DND-41 (cell line): Measurements from ENCODE around the gene EVI2B.
A peak's percentile ranks its signal among the peaks of the same experiment; 100 is the strongest.

Experiments
- ATAC-seq: fragments of 200-7000 bp; cut with Tn5 transposase; 3 replicates; pipeline ENCODE4 v1.9.1; 2021; ENCODE audit warnings: low read depth; ENCODE audit not compliant: insufficient read depth
- DNase-seq: peaks from one replicate; pipeline ENCODE4 v3.0.0-alpha.2; 2020
- H2AFZ ChIP-seq: 2 replicates; pipeline ENCODE4 v1.6.0; 2012; ENCODE audit warnings: low read depth, low read length
- H3K27ac ChIP-seq: 2 replicates; pipeline ENCODE4 v1.5.1; 2012; ENCODE audit warnings: low read length, inconsistent platforms
- H3K27me3 ChIP-seq: fragments of 200-600 bp; sonication (generic); 2 replicates; pipeline ENCODE4 v1.6.0; 2012; ENCODE audit warnings: low read length, mild to moderate bottlenecking, inconsistent platforms; ENCODE audit not compliant: insufficient read depth, poor library complexity
- H3K36me3 ChIP-seq: 2 replicates; pipeline ENCODE4 v1.5.1; 2012; ENCODE audit warnings: low read length, inconsistent platforms; ENCODE audit not compliant: insufficient read depth
- H3K4me1 ChIP-seq: 2 replicates; pipeline ENCODE4 v1.5.1; 2012; ENCODE audit warnings: mild to moderate bottlenecking, low read length; ENCODE audit not compliant: insufficient read depth
- H3K4me2 ChIP-seq: 2 replicates; pipeline ENCODE4 v1.6.0; 2012; ENCODE audit warnings: mild to moderate bottlenecking, moderate library complexity, low read length, inconsistent platforms; ENCODE audit not compliant: insufficient read depth
- H3K4me3 ChIP-seq, 2 experiments: fragments of 200-600 bp in 1 of 2; shearing (Covaris generic) in 1 of 2; 2 replicates each; pipeline ENCODE4 v1.5.1; 2012 to 2016; ENCODE audit warnings: inconsistent platforms in 2 of 2, low read length in 2 of 2, mild to moderate bottlenecking in 2 of 2, low read depth in 1 of 2, moderate library complexity in 1 of 2
- H3K79me2 ChIP-seq: 2 replicates; pipeline ENCODE4 v1.6.0; 2012; ENCODE audit warnings: low read length, inconsistent platforms; ENCODE audit not compliant: insufficient read depth
- H3K9ac ChIP-seq: 2 replicates; pipeline ENCODE4 v1.6.0; 2012; ENCODE audit warnings: low read depth, mild to moderate bottlenecking, inconsistent platforms, low read length, moderate library complexity
- H3K9me3 ChIP-seq: 2 replicates; pipeline ENCODE4 v1.5.1; 2012; ENCODE audit warnings: low read length, moderate library complexity, mild to moderate bottlenecking, inconsistent platforms; ENCODE audit not compliant: insufficient read depth, severe bottlenecking
- H4K20me1 ChIP-seq: 2 replicates; pipeline ENCODE4 v1.6.0; 2012; ENCODE audit warnings: low read length; ENCODE audit not compliant: insufficient read depth
- CTCF ChIP-seq: IDR thresholded peaks from 2 replicates; pipeline ENCODE4 v1.5.1; 2012; ENCODE audit warnings: borderline replicate concordance, low read length, moderate library complexity, mild to moderate bottlenecking; ENCODE audit not compliant: poor library complexity, severe bottlenecking; ENCODE audit errors: extremely low read depth
- EZH2 ChIP-seq: IDR thresholded peaks from 3 replicates; pipeline ENCODE4 v1.6.1; 2012; ENCODE audit warnings: borderline replicate concordance, low read depth, mild to moderate bottlenecking, moderate library complexity, low read length, inconsistent platforms; ENCODE audit not compliant: severe bottlenecking

EVI2B gene

GRCh38 chr17:31321966-31322365, 8.1 kb upstream of the EVI2B start:
- H3K9ac ChIP-seq, result peak overlapping the region; percentile 53
- H3K4me2 ChIP-seq, result peak overlapping the region; percentile 79
- no peak for DNase-seq
- no peak for ATAC-seq
- no peaks in the 10 kb centered on the region for H4K20me1 ChIP-seq
- H3K27ac ChIP-seq, result peak overlapping the region; percentile 85
- H3K4me3 ChIP-seq, result peak overlapping the region in 1 of 2 experiments; percentile 52; a peak in 1 of 4 replicates
- no peaks in the 10 kb centered on the region for H3K9me3 ChIP-seq
- H3K27me3 ChIP-seq, result no peaks in the 10 kb centered on the region
- no peak for TF ChIP-seq CTCF
- no peak for TF ChIP-seq EZH2
- no peak overlapping the region for H2AFZ ChIP-seq
- peaks cover 38% of the 10 kb centered on the region for H3K79me2 ChIP-seq
- peaks cover 52% of the 10 kb centered on the region for H3K4me1 ChIP-seq
- H3K36me3 ChIP-seq, result peaks cover 21% of the 10 kb centered on the region

GRCh38 chr17:31321481-31321880, 7.6 kb upstream of the EVI2B start, which contains the start of gene EVI2A:
TSS of gene EVI2A (minus strand) at chr17:31321622. CDS start at chr17:31319013, 2,609 bp downstream.
- H3K27me3 ChIP-seq, result no peaks in the 10 kb centered on the region
- H3K9me3 ChIP-seq, result no peaks in the 10 kb centered on the region
- peak; percentile 92 for ATAC-seq
- H3K36me3 ChIP-seq, result peaks cover 16% of the 10 kb centered on the region
- H3K4me1 ChIP-seq, result peaks cover 57% of the 10 kb centered on the region
- TF ChIP-seq EZH2 (no peak), CTCF (no peak)
- peak; percentile 82 for DNase-seq
- H3K79me2 ChIP-seq, result peaks cover 42% of the 10 kb centered on the region
- H3K4me2 ChIP-seq, result peak within 1 kb of the TSS; percentile 79
- H3K27ac ChIP-seq, result peak within 1 kb of the TSS; percentile 85
- H4K20me1 ChIP-seq, result no peaks in the 10 kb centered on the region
- peak within 1 kb of the TSS; percentile 23; the same call in 1 of the 2 replicates for H2AFZ ChIP-seq
- peak within 1 kb of the TSS; percentile 19 to 52 for H3K4me3 ChIP-seq
- peak within 1 kb of the TSS; percentile 53 for H3K9ac ChIP-seq

DNA sequence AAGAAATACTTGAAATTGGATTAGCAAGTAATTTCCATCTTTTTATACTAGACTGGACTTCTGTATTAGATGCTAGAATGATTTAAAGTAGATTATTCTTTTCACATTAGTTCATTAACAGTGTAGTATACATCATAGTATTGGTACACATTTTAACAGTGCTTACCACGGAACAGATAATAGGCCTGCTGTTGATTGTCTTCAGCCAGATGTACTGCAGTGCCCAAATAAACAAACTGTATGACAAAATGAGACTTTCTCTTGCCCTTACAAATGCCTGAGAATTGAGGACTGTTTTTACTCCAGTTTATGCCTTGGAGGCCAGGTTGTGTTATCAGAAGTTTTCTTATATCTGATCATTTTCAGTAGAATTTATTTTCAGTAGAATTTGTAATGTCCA, 6.9 kb upstream of the EVI2B start:
- Histone ChIP-seq H3K4me1 (peaks cover 63% of the 10 kb centered on the region), H3K9me3 (no peaks in the 10 kb centered on the region), H3K36me3 (peaks cover 9% of the 10 kb centered on the region), H3K27ac (peak overlapping the region; percentile 85), H3K27me3 (no peaks in the 10 kb centered on the region), H2AFZ (no peak overlapping the region), H3K79me2 (peaks cover 49% of the 10 kb centered on the region), H4K20me1 (no peaks in the 10 kb centered on the region), H3K4me3 (peak overlapping the region; percentile 19 to 52), H3K9ac (peak overlapping the region; percentile 53), H3K4me2 (peak overlapping the region; percentile 79)
- DNase-seq (no peak), ATAC-seq (peak; percentile 36; the same call in 2 of the 3 replicates)
- TF ChIP-seq CTCF (no peak), EZH2 (no peak)

DNA sequence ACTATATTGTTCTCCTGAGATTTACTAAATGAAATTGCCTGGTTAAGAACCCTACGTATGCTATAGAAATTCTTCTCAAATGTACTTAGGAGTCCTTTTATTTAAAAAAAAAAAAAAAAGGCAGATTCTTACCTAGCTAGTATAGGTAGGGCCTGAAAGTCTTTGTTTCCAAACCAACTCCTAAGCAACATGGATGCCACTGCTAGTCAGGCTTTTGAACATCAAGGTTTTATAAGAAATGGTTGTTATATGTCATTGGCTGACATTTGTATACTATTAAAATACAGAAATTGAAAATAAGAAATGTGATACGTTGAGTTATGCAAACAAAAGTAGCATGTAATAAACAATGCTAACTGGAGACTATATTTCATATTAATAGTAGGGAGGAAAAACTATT, 6.4 kb upstream of the EVI2B start:
- Histone ChIP-seq H3K27me3 (no peaks in the 10 kb centered on the region), H3K9me3 (no peaks in the 10 kb centered on the region), H3K4me3 (peak overlapping the region; percentile 19 to 52), H3K4me1 (peaks cover 64% of the 10 kb centered on the region), H4K20me1 (no peaks in the 10 kb centered on the region), H3K79me2 (peaks cover 53% of the 10 kb centered on the region), H2AFZ (no peak overlapping the region), H3K9ac (peak overlapping the region; percentile 53), H3K4me2 (peak overlapping the region; percentile 79), H3K36me3 (0 out of 2 replicates have a peak, but pooled peaks cover 5% of the 10 kb centered on the region), H3K27ac (peak overlapping the region; percentile 85)
- ATAC-seq (no peak), DNase-seq (no peak)
- TF ChIP-seq EZH2, result no peak
- TF ChIP-seq CTCF, result no peak
